ENCODE results near the gene RMRP.
A peak's percentile ranks its signal among the peaks of the same experiment; 100 is the strongest.

The RMRP gene

DNA sequence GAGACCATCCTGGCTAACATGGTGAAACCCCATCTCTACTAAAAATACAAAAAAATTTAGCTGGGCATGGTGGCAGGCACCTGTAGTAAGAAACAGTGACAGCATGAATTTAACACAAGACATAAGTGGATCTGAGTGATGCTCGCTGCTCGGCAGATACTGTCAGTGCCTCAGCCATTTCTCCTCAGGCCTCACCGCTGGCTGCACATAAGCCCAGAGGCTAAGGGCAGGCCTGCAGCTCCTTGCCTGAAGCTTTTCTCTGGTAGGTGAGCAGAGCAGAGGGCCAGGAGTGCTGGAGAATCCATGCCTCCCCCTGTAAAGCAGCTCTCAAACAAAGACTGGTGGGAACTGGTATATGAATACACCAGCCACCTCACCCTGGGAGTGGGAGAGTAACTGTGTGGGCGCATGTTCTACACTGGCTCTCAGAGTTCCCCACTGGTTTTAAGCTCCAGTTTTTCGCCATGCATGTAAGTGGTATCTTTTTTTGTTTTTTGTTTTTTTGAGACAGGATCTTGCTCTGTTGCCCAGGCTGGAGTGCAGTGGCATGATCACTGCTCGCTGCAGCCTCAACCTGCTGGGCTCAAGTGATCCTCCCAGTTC is 29.3 kb downstream of the RMRP start:
- Histone ChIP-seq H3K27me3 (ENCODE audit: insufficient read depth, low read length) (no peaks in the 10 kb centered on the region), H3K4me2 (ENCODE audit: low read length) (no peak overlapping the region), H2AFZ (ENCODE audit: low read length) (no peak overlapping the region), H3K9me3 (ENCODE audit: low read length) (no peaks in the 10 kb centered on the region), H3K79me2 (ENCODE audit: insufficient read depth, low read length) (no peaks in the 10 kb centered on the region), H3K9me2 (ENCODE audit: low read depth, low read length) (no peaks in the 10 kb centered on the region), H3K36me3 (ENCODE audit: insufficient read depth, low read length) (no peaks in the 10 kb centered on the region), H3K9ac (ENCODE audit: low read length) (no peak overlapping the region), H4K20me1 (ENCODE audit: insufficient read depth, low read length) (no peaks in the 10 kb centered on the region), H3K4me3 (ENCODE audit: low read depth, low read length, poor library complexity, severe bottlenecking) (no peak overlapping the region), H3K4me1 (ENCODE audit: insufficient read depth, low read length, severe bottlenecking) (peaks cover under 1% of the 10 kb centered on the region), H3K27ac (ENCODE audit: low read depth, low read length, poor library complexity, severe bottlenecking) (peak overlapping the region; percentile 24), H3F3A (ENCODE audit: insufficient read depth, low read length) (0 out of 2 replicates have a peak, but pooled peaks cover under 1% of the 10 kb centered on the region)
- TF ChIP-seq, protein P1, sequence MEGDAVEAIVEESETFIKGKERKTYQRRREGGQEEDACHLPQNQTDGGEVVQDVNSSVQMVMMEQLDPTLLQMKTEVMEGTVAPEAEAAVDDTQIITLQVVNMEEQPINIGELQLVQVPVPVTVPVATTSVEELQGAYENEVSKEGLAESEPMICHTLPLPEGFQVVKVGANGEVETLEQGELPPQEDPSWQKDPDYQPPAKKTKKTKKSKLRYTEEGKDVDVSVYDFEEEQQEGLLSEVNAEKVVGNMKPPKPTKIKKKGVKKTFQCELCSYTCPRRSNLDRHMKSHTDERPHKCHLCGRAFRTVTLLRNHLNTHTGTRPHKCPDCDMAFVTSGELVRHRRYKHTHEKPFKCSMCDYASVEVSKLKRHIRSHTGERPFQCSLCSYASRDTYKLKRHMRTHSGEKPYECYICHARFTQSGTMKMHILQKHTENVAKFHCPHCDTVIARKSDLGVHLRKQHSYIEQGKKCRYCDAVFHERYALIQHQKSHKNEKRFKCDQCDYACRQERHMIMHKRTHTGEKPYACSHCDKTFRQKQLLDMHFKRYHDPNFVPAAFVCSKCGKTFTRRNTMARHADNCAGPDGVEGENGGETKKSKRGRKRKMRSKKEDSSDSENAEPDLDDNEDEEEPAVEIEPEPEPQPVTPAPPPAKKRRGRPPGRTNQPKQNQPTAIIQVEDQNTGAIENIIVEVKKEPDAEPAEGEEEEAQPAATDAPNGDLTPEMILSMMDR (IDR thresholded peaks at IDR 0.05; ENCODE audit: low read length) = no peak
- TF ChIP-seq EZH2 (IDR thresholded peaks at IDR 0.05; ENCODE audit: borderline replicate concordance, low read length) = no peak

DNA sequence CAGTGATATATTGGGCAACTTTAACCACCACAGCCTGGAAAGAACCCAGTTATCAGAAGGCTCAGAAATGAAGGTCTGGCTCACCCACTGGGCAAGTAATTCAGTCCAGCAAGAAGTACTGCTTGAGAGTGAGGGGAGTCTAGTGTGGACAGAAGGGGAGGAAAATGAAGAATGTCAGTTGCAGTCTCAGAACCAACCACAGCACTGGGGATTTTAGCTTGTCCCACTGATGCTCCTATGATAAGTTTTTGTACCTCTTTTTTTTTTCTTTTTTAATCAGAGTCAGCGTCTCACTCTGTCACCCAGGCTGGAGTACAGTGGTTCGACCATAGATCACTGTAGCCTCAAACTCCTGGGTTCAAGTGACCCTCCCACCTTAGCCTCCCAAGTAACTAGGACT is 30.2 kb downstream of the RMRP start:
- H4K20me1 ChIP-seq (ENCODE audit: insufficient read depth, low read length) = no peaks in the 10 kb centered on the region
- H3K4me2 ChIP-seq (ENCODE audit: low read length) = no peak overlapping the region
- H3K9me3 ChIP-seq (ENCODE audit: low read length) = no peaks in the 10 kb centered on the region
- no peak overlapping the region for H3K9ac ChIP-seq (ENCODE audit: low read length)
- no peaks in the 10 kb centered on the region for H3F3A ChIP-seq (ENCODE audit: insufficient read depth, low read length)
- H3K36me3 ChIP-seq (ENCODE audit: insufficient read depth, low read length) = no peaks in the 10 kb centered on the region
- H3K9me2 ChIP-seq (ENCODE audit: low read depth, low read length) = no peaks in the 10 kb centered on the region
- no peaks in the 10 kb centered on the region for H3K4me1 ChIP-seq (ENCODE audit: insufficient read depth, low read length, severe bottlenecking)
- no peak overlapping the region for H3K27ac ChIP-seq (ENCODE audit: low read depth, low read length, poor library complexity, severe bottlenecking)
- H3K4me3 ChIP-seq (ENCODE audit: low read depth, low read length, poor library complexity, severe bottlenecking) = no peak overlapping the region
- no peaks in the 10 kb centered on the region for H3K79me2 ChIP-seq (ENCODE audit: insufficient read depth, low read length)
- TF ChIP-seq EZH2 (IDR thresholded peaks at IDR 0.05; ENCODE audit: borderline replicate concordance, low read length) = no peak
- TF ChIP-seq, protein P1 (IDR thresholded peaks at IDR 0.05; ENCODE audit: low read length) = no peak
- no peak overlapping the region for H2AFZ ChIP-seq (ENCODE audit: low read length)
- no peaks in the 10 kb centered on the region for H3K27me3 ChIP-seq (ENCODE audit: insufficient read depth, low read length)

DNA sequence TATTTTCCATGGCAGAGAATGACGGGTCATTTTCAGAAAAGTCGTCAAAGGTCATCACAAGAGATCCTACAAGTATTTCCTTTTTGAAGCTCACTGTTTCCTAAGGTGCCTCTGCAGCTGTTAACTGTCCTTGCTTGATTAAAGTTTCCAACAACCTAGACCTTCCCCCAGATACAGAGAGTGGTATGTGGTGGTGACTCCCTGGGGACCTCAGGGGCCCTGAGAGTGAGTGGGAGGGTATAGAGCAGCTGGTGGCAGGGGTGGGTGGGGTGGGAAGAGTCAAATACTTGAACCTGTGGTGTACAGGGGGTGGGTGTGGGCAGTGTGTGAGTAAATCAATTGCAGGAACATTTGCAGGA is 38.0 kb downstream of the RMRP start:
- Histone ChIP-seq H3K9me2 (ENCODE audit: low read depth, low read length) (no peaks in the 10 kb centered on the region), H3K9me3 (ENCODE audit: low read length) (no peaks in the 10 kb centered on the region), H3K27ac (ENCODE audit: low read depth, low read length, poor library complexity, severe bottlenecking) (peak overlapping the region; percentile 100), H2AFZ (ENCODE audit: low read length) (no peak overlapping the region), H3K79me2 (ENCODE audit: insufficient read depth, low read length) (no peaks in the 10 kb centered on the region), H3K36me3 (ENCODE audit: insufficient read depth, low read length) (peaks cover 14% of the 10 kb centered on the region; the same call in 1 of the 2 replicates), H3K4me3 (ENCODE audit: low read depth, low read length, poor library complexity, severe bottlenecking) (peak overlapping the region; percentile 74), H3F3A (ENCODE audit: insufficient read depth, low read length) (peaks cover 15% of the 10 kb centered on the region), H4K20me1 (ENCODE audit: insufficient read depth, low read length) (no peaks in the 10 kb centered on the region), H3K27me3 (ENCODE audit: insufficient read depth, low read length) (no peaks in the 10 kb centered on the region), H3K9ac (ENCODE audit: low read length) (peak overlapping the region; percentile 93), H3K4me2 (ENCODE audit: low read length) (peak overlapping the region; percentile 95), H3K4me1 (ENCODE audit: insufficient read depth, low read length, severe bottlenecking) (peaks cover 73% of the 10 kb centered on the region)
- TF ChIP-seq EZH2 (IDR thresholded peaks at IDR 0.05; ENCODE audit: borderline replicate concordance, low read length) = no peak
- TF ChIP-seq, protein P1 (IDR thresholded peaks at IDR 0.05; ENCODE audit: low read length) = no peak

All from OCI-LY1 (cell line).